H1 (cell line): Measurements from ENCODE around the gene UBXN4. TPM values are rescaled to one million over a fixed set of nuclear protein-coding genes. Genes with fewer than 3 reads are reported as not detected.

ENCODE experiments used
- ATF2 ChIP-seq: IDR thresholded peaks from 2 replicates; pipeline ENCODE4 v1.6.1; 2012; ENCODE audit warnings: low read length, inconsistent platforms
- MAFK ChIP-seq: IDR thresholded peaks from 2 replicates; pipeline ENCODE4 v1.6.1; 2012; ENCODE audit warnings: low read depth, mild to moderate bottlenecking, improper control_type of control experiment, low read length
- NANOG ChIP-seq: IDR thresholded peaks from 2 replicates; pipeline ENCODE4 v1.6.1; 2011; ENCODE audit warnings: low read length, low read depth, mild to moderate bottlenecking, inconsistent platforms; ENCODE audit not compliant: insufficient read depth, poor library complexity, severe bottlenecking
- polyA plus RNA-seq, 7 experiments: library from polyadenylated mRNA; depleted of rRNA in 3 of 7; stranded (reverse) in 5 of 7; unstranded in 2 of 7; fragments of >200 nt in 5 of 7; fragments of 200-250 nt in 2 of 7; gene quantifications; 1 replicate in 5 of 7; 2 replicates in 1 of 7; 4 replicates in 1 of 7; pipeline versions ENCODE4 v1.2.1 to v1.2.3, GENCODE V29; 2011 to 2013; ENCODE audit warnings: missing spikeins in 2 of 7, mixed read lengths in 2 of 7
- total RNA-seq: library from RNA; stranded (reverse); fragmentation: NEBNext Ultra II Directional; extraction: Animal tissue kit (Norgen Biotek cat#: 25700); gene quantifications from 2 replicates; pipeline ENCODE4 v1.2.1, GENCODE V29; 2021

The UBXN4 gene
- total and polyA plus RNA-seq, 2 of the 8 experiments (the other 6 are each of a cell fraction or from before 2014, with no cell fraction given): 20.1 to 64.2 TPM

- TF ChIP-seq ATF2: no peak
- no peak for TF ChIP-seq NANOG
- no peak for TF ChIP-seq MAFK
Measured at GRCh38 chr2:135831180-135831812, 89.6 kb downstream of the UBXN4 start (continued).
